HG02981 (cell line): Measurements from ENCODE around the gene LYRM1.
"Not testable (repeated sequence)": the region's sequence is repeated elsewhere in the genome, so short reads cannot be mapped to it uniquely, and the experiment has no call there.

Experiments used
- ATAC-seq: cut with Tn5 transposase; IDR thresholded peaks from one replicate; pipeline ENCODE4 v1.9.1; 2021; ENCODE audit warnings: mild to moderate bottlenecking, moderate library complexity; ENCODE audit not compliant: unreplicated experiment

LYRM1 gene

GRCh38 chr16:20973201-20973600 is 72.6 kb downstream of the LYRM1 start:
- ATAC-seq: not testable (repeated sequence)
